ENCODE data around the gene SCRN3.

Gene SCRN3

DNA sequence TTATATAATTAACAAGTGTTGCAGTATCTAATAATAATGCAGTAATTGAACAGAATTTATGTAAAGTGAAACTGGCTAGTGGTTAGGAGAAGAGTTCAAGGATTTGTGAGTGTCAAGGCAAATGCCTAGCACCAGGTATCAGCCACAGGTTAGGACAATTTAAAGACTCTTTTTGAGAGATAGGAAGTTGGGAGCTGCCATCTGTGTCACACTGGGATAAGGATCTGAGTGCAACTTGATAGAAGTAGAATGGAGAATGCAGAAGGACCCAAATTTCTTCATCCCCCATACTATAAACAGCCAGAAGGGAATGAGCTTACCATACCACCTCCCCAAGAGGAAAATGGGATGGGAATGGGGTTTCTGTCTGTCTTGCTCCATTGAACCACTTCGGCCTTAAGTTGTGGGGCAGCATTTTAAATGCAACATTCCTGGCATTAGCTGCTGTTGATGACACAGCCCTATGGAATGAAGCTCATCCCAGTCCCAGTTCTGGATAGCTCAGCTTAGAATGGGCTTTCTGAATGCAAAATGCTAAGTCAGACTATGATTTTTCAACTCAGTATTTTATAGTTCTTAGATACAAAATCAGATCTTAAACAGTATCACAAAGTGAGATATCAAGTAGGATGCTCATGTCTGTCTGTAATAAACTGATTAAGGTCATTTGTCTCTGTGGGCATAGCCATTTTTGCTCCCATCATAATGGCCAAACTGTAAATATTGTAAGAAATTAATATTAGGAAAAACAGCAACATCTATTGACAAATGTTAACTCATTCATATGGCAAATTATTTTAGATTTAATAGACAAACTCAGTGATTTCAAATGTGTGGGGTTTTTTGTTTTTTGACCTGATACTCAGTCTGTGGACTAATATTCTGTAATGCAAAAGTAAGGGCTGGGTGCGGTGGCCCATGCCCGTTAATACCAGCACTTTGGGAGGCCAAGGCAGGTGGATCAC lies 47.3 kb downstream of the SCRN3 start:
- Histone ChIP-seq H3K27ac (ENCODE audit: low read depth, low read length) (no peak overlapping the region), H3K36me3 (ENCODE audit: low read length) (no peaks in the 10 kb centered on the region), H3K4me2 (ENCODE audit: low read depth, low read length, poor library complexity, severe bottlenecking) (no peak overlapping the region)

DNA sequence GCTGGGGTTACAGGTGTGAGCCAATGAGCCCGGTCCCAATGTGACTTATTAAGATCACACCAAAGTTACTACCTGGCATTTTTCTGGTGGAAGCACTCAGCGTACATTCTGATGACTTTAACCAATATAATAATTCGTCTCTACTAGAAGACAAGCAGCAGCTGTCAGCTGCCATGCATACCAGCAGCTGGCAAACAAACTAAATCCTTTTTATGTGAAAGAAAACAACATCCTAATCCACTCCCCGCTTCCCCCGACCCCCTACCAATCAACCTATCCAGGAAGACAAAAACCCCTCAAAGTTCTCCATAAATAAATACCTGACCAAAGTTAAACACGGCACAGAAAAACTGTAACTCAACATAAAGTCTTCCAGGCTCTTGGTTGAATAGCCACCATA lies 49.2 kb downstream of the SCRN3 start:
- TF ChIP-seq, protein P1, sequence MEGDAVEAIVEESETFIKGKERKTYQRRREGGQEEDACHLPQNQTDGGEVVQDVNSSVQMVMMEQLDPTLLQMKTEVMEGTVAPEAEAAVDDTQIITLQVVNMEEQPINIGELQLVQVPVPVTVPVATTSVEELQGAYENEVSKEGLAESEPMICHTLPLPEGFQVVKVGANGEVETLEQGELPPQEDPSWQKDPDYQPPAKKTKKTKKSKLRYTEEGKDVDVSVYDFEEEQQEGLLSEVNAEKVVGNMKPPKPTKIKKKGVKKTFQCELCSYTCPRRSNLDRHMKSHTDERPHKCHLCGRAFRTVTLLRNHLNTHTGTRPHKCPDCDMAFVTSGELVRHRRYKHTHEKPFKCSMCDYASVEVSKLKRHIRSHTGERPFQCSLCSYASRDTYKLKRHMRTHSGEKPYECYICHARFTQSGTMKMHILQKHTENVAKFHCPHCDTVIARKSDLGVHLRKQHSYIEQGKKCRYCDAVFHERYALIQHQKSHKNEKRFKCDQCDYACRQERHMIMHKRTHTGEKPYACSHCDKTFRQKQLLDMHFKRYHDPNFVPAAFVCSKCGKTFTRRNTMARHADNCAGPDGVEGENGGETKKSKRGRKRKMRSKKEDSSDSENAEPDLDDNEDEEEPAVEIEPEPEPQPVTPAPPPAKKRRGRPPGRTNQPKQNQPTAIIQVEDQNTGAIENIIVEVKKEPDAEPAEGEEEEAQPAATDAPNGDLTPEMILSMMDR (IDR thresholded peaks at IDR 0.05; ENCODE audit: insufficient read depth, low read length, poor library complexity, severe bottlenecking): no peak
- no peak for TF ChIP-seq EZH2phosphoT487 (conservative IDR thresholded peaks at IDR 0.05; ENCODE audit: low read length)
- H3K4me2 ChIP-seq (ENCODE audit: low read depth, low read length, poor library complexity, severe bottlenecking): no peak overlapping the region
- no peaks in the 10 kb centered on the region for H3F3A ChIP-seq (ENCODE audit: insufficient read depth)
- no peak overlapping the region for H3K27ac ChIP-seq (ENCODE audit: low read depth, low read length)
- no peaks in the 10 kb centered on the region for H4K20me1 ChIP-seq (ENCODE audit: low read depth, low read length)
- H2AFZ ChIP-seq (ENCODE audit: low read depth, low read length, severe bottlenecking): no peak overlapping the region
- no peaks in the 10 kb centered on the region for H3K27me3 ChIP-seq (ENCODE audit: low read length)
- H3K9me2 ChIP-seq (replicated peaks; ENCODE audit: insufficient read depth, low read length): no peaks in the 10 kb centered on the region
- no peaks in the 10 kb centered on the region for H3K79me2 ChIP-seq (ENCODE audit: insufficient read depth, low read length)
- no peak overlapping the region for H3K4me3 ChIP-seq (ENCODE audit: insufficient read depth, low read length, poor library complexity, severe bottlenecking)
- H3K9ac ChIP-seq (ENCODE audit: low read length): no peak overlapping the region
- no peaks in the 10 kb centered on the region for H3K36me3 ChIP-seq (ENCODE audit: low read length)
- no peaks in the 10 kb centered on the region for H3K9me3 ChIP-seq (ENCODE audit: insufficient read depth, low read length)

More for the DNA sequence above, 47.3 kb downstream of the SCRN3 start:
- Histone ChIP-seq H3K9me2 (replicated peaks; ENCODE audit: insufficient read depth, low read length) (no peaks in the 10 kb centered on the region), H3K27me3 (ENCODE audit: low read length) (no peaks in the 10 kb centered on the region), H3K79me2 (ENCODE audit: insufficient read depth, low read length) (no peaks in the 10 kb centered on the region), H3K4me3 (ENCODE audit: insufficient read depth, low read length, poor library complexity, severe bottlenecking) (no peak overlapping the region), H3K9ac (ENCODE audit: low read length) (no peak overlapping the region), H4K20me1 (ENCODE audit: low read depth, low read length) (no peaks in the 10 kb centered on the region), H2AFZ (ENCODE audit: low read depth, low read length, severe bottlenecking) (no peak overlapping the region), H3F3A (ENCODE audit: insufficient read depth) (no peaks in the 10 kb centered on the region), H3K9me3 (ENCODE audit: insufficient read depth, low read length) (no peaks in the 10 kb centered on the region)
- no peak for TF ChIP-seq EZH2phosphoT487 (conservative IDR thresholded peaks at IDR 0.05; ENCODE audit: low read length)
- TF ChIP-seq, protein P1 (IDR thresholded peaks at IDR 0.05; ENCODE audit: insufficient read depth, low read length, poor library complexity, severe bottlenecking): no peak

DNA sequence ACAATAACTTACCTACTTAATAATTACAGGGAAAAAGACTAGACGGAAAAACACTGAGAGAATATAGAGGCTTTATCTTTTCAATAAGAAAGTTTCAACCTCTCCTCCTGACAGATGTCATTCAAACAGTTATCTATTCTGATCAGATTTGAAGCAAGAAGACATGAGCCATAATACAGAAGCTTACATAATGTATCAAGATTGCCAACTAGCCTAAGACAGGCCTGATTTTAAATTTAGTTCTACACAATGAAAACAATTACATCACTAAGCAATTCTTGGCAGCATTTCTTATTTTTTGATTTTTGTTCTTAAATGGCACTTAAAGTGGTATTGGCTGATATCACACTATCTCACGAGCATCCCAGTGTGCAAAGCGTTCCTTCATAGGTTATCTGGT lies 49.7 kb downstream of the SCRN3 start:
- no peak overlapping the region for H3K4me3 ChIP-seq (ENCODE audit: insufficient read depth, low read length, poor library complexity, severe bottlenecking)

More for the DNA sequence above, 49.7 kb downstream of the SCRN3 start:
- H3K79me2 ChIP-seq (ENCODE audit: insufficient read depth, low read length): no peaks in the 10 kb centered on the region
- no peaks in the 10 kb centered on the region for H3K36me3 ChIP-seq (ENCODE audit: low read length)
- H4K20me1 ChIP-seq (ENCODE audit: low read depth, low read length): no peaks in the 10 kb centered on the region
- H3K9me3 ChIP-seq (ENCODE audit: insufficient read depth, low read length): no peaks in the 10 kb centered on the region
- no peak overlapping the region for H3K4me2 ChIP-seq (ENCODE audit: low read depth, low read length, poor library complexity, severe bottlenecking)
- H3K27ac ChIP-seq (ENCODE audit: low read depth, low read length): no peak overlapping the region
- H3K9ac ChIP-seq (ENCODE audit: low read length): no peak overlapping the region
- H3K9me2 ChIP-seq (replicated peaks; ENCODE audit: insufficient read depth, low read length): no peaks in the 10 kb centered on the region
- TF ChIP-seq, protein P1 (IDR thresholded peaks at IDR 0.05; ENCODE audit: insufficient read depth, low read length, poor library complexity, severe bottlenecking): no peak
- TF ChIP-seq EZH2phosphoT487 (conservative IDR thresholded peaks at IDR 0.05; ENCODE audit: low read length): no peak
- no peaks in the 10 kb centered on the region for H3F3A ChIP-seq (ENCODE audit: insufficient read depth)
- no peaks in the 10 kb centered on the region for H3K27me3 ChIP-seq (ENCODE audit: low read length)
- no peak overlapping the region for H2AFZ ChIP-seq (ENCODE audit: low read depth, low read length, severe bottlenecking)
